Smooth muscle cell (in vitro differentiated cells): Measurements from ENCODE around the gene C1orf226. TPM values are rescaled to one million over a fixed set of nuclear protein-coding genes. Genes with fewer than 3 reads are reported as not detected.

Source experiments
- DNase-seq: peaks from one replicate; lab custom pipeline; 2025; ENCODE audit not compliant: unreplicated experiment; lab: John Stamatoyannopoulos, UW
- H2AFZ ChIP-seq: fragments of 200-600 bp; sonication (generic); 2 replicates; pipeline ENCODE4 v1.6.0; 2016; ENCODE audit warnings: antibody characterized with exemption, low read depth, mild to moderate bottlenecking
- H3F3A ChIP-seq: fragments of 200-600 bp; sonication (generic); 2 replicates; pipeline ENCODE4 v1.6.0; 2017; ENCODE audit warnings: antibody characterized with exemption, low read depth
- H3K27ac ChIP-seq: fragments of 200-600 bp; sonication (generic); 2 replicates; pipeline ENCODE4 v1.5.1; 2016; ENCODE audit warnings: low read depth, mild to moderate bottlenecking
- H3K27me3 ChIP-seq: fragments of 200-600 bp; sonication (generic); 2 replicates; pipeline ENCODE4 v1.6.1; 2016; ENCODE audit warnings: low read depth, mild to moderate bottlenecking
- H3K36me3 ChIP-seq: fragments of 200-600 bp; sonication (generic); 2 replicates; pipeline ENCODE4 v1.5.1; 2016; ENCODE audit warnings: low read depth
- H3K4me1 ChIP-seq: fragments of 200-600 bp; sonication (generic); 2 replicates; pipeline ENCODE4 v1.5.1; 2016; ENCODE audit warnings: low read depth
- H3K4me2 ChIP-seq: fragments of 200-600 bp; sonication (generic); 2 replicates; pipeline ENCODE4 v1.6.0; 2016; ENCODE audit warnings: mild to moderate bottlenecking
- H3K4me3 ChIP-seq: fragments of 200-600 bp; sonication (generic); 2 replicates; pipeline ENCODE4 v1.5.1; 2016; ENCODE audit warnings: mild to moderate bottlenecking
- H3K79me2 ChIP-seq: fragments of 200-600 bp; sonication (generic); 2 replicates; pipeline ENCODE4 v1.6.0; 2016; ENCODE audit warnings: low read depth, mild to moderate bottlenecking
- H3K9ac ChIP-seq: fragments of 200-600 bp; sonication (generic); 2 replicates; pipeline ENCODE4 v1.6.0; 2016; ENCODE audit warnings: low read depth
- H3K9me3 ChIP-seq: fragments of 200-600 bp; sonication (generic); replicated peaks from 2 replicates; pipeline ENCODE4 v1.5.1; 2016; ENCODE audit warnings: low read depth
- H4K20me1 ChIP-seq: fragments of 200-600 bp; sonication (generic); 2 replicates; pipeline ENCODE4 v1.6.0; 2016; ENCODE audit warnings: low read depth
- WGBS: methylation state at CpG from one replicate; pipeline ENCODE4 v1.1.7; 2016; ENCODE audit warnings: low lambda C conversion rate; 5-methylcytosine and 5-hydroxymethylcytosine counted together
- polyA plus RNA-seq: library from polyadenylated mRNA; unstranded; fragments of >200 nt; fragmentation: Nextera tagmentation; extraction: Ambion mirVana; gene quantifications from 2 replicates; pipeline ENCODE4 v1.2.1, GENCODE V29; 2016
- total RNA-seq: library from RNA; depleted of rRNA; stranded (reverse); fragments of >200 nt; gene quantifications from 2 replicates; pipeline ENCODE4 v1.2.3, GENCODE V29; 2014
- TF ChIP-seq, protein P1 (sequence below): fragments of 200-600 bp; sonication (generic); IDR thresholded peaks from 2 replicates; pipeline ENCODE4 v1.5.1; 2017; ENCODE audit warnings: borderline replicate concordance, mild to moderate bottlenecking, antibody characterized with exemption; ENCODE audit not compliant: insufficient read depth, poor library complexity, severe bottlenecking

Gene C1orf226
- total and polyA plus RNA-seq, 2 experiments from 2014 or later: 0.39 to 1.2 TPM

DNA sequence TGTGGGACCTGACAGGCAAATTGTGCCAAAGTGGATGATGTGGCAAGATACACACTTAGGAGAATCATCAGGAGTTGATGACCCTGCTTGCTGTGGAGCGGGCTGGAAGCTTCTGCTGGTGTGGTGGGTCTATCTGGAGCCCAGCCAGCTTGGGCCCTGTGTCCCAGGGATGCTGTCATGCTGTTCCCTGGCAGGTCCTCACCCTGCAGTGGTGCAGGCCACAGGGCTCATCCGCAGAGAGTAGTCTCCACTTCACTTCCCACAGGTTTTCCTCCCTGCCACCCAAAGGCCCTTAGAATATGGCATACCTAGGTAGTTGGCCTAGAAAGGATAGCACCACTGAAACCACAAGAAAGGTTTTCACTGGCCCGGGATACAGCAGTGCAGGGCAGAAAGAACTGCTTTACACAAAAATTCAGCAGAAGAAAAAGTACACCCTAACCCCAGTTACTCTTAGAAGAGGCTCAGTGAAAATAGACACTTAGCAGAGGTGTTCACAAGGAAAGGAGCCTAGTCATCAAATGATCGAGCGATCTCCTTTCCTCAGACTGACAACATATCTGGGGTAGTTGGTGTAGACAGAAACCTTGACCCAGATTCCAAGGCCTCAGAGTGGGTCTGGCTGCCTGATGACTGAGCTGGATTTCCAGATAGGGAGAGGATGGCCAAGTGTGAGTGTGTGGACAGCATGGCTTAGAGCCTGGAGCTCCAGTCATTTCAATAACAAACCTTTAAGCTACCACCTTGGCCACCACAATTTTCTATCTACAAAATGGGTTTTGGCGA lies 1.3 kb upstream of the C1orf226 start:
- H3F3A ChIP-seq: no peaks in the 10 kb centered on the region
- DNase-seq: no peak
- 87% methylated on average over 6 of the region's 6 CpGs for WGBS
- TF ChIP-seq, protein P1, sequence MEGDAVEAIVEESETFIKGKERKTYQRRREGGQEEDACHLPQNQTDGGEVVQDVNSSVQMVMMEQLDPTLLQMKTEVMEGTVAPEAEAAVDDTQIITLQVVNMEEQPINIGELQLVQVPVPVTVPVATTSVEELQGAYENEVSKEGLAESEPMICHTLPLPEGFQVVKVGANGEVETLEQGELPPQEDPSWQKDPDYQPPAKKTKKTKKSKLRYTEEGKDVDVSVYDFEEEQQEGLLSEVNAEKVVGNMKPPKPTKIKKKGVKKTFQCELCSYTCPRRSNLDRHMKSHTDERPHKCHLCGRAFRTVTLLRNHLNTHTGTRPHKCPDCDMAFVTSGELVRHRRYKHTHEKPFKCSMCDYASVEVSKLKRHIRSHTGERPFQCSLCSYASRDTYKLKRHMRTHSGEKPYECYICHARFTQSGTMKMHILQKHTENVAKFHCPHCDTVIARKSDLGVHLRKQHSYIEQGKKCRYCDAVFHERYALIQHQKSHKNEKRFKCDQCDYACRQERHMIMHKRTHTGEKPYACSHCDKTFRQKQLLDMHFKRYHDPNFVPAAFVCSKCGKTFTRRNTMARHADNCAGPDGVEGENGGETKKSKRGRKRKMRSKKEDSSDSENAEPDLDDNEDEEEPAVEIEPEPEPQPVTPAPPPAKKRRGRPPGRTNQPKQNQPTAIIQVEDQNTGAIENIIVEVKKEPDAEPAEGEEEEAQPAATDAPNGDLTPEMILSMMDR: no peak
- H2AFZ ChIP-seq: no peak overlapping the region
- H3K27me3 ChIP-seq: no peaks in the 10 kb centered on the region
- H3K27ac ChIP-seq: no peak overlapping the region
- H3K4me2 ChIP-seq: no peak overlapping the region
- no peak overlapping the region for H3K4me3 ChIP-seq
- no peaks in the 10 kb centered on the region for H4K20me1 ChIP-seq
- H3K4me1 ChIP-seq: no peaks in the 10 kb centered on the region
- H3K9me3 ChIP-seq: no peaks in the 10 kb centered on the region
- no peaks in the 10 kb centered on the region for H3K79me2 ChIP-seq
- no peaks in the 10 kb centered on the region for H3K36me3 ChIP-seq
- no peak overlapping the region for H3K9ac ChIP-seq

DNA sequence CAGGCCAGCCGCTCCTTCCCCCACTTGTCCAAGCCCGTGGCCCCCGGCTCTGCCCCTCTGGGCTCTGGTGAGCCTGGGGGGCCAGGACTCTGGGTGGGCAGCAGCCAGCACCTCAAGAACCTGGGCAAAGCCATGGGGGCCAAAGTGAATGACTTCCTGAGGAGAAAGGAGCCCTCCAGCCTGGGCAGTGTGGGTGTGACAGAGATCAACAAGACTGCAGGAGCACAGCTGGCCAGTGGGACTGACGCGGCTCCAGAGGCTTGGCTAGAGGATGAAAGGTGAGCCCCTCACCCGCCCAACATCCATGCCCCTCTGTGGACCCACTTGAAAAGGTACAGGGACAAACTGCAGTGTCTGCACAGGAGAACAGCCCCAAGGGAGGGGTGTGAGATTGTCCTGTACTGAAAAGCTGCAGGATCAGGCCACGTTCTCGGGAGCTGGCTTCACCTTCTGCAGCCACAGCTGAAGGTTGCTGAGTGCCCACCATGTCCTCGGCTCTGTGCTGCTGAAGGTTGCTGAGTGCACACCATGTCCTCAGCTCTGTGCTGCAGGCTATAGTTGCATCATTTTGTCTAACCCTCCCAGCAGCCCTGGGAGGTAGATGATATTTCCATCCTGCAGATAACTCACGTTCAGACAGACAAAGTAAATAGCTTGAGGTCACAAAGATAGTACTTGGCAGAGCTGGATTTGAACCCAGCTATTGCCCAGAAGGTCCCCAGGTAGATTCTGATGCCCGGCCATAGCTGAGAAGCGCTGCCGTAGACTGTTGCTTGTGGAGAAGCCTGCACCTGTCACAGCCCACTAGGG lies 618 bp downstream of the C1orf226 start:
- 86% methylated on average over 13 of the region's 13 CpGs for WGBS
- TF ChIP-seq, protein P1: no peak
- no peak for DNase-seq

DNA sequence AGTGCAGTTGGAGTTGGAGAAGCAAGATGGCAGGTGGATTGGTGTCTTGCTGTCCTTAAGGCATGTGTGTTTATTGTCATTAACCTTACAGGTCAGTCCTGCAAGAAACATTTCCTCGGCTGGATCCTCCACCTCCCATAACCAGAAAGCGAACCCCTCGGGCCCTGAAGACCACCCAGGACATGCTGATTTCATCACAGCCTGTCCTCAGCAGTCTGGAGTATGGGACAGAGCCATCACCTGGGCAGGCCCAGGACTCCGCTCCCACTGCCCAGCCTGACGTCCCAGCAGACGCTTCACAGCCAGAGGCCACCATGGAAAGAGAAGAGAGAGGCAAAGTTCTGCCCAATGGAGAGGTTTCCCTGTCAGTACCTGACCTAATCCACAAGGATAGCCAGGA lies 1.6 kb downstream of the C1orf226 start:
- no peaks in the 10 kb centered on the region for H3K27me3 ChIP-seq
- 100% methylated on average over 6 of the region's 6 CpGs for WGBS
- peaks cover 10% of the 10 kb centered on the region for H3K4me1 ChIP-seq
- H4K20me1 ChIP-seq: no peaks in the 10 kb centered on the region
- H3K27ac ChIP-seq: no peak overlapping the region
- no peaks in the 10 kb centered on the region for H3K79me2 ChIP-seq
- TF ChIP-seq, protein P1: no peak
- no peak for DNase-seq
- no peak overlapping the region for H3K9ac ChIP-seq
- H3F3A ChIP-seq: no peaks in the 10 kb centered on the region
- no peak overlapping the region for H3K4me3 ChIP-seq
- H3K9me3 ChIP-seq: no peaks in the 10 kb centered on the region
- H3K36me3 ChIP-seq: no peaks in the 10 kb centered on the region
- no peak overlapping the region for H2AFZ ChIP-seq
- H3K4me2 ChIP-seq: no peak overlapping the region

More for the DNA sequence above, 618 bp downstream of the C1orf226 start:
- H3K4me1 ChIP-seq: peaks cover under 1% of the 10 kb centered on the region
- H4K20me1 ChIP-seq: no peaks in the 10 kb centered on the region
- peak overlapping the region; percentile 35 for H3K27ac ChIP-seq
- no peaks in the 10 kb centered on the region for H3K9me3 ChIP-seq
- no peak overlapping the region for H3K9ac ChIP-seq
- H3K79me2 ChIP-seq: no peaks in the 10 kb centered on the region
- no peak overlapping the region for H2AFZ ChIP-seq
- no peak overlapping the region for H3K4me3 ChIP-seq
- no peak overlapping the region for H3K4me2 ChIP-seq
- H3K36me3 ChIP-seq: no peaks in the 10 kb centered on the region
- H3K27me3 ChIP-seq: no peaks in the 10 kb centered on the region
- H3F3A ChIP-seq: no peaks in the 10 kb centered on the region
